H54 (cell line): ENCODE results near the gene SYNDIG1L.
"Not testable (repeated sequence)": the region's sequence is repeated elsewhere in the genome, so short reads cannot be mapped to it uniquely, and the experiment has no call there.

Source experiments
- DNase-seq: peaks from one replicate; pipeline ENCODE4 v3.0.0; 2011; ENCODE audit warnings: low spot score, mixed read lengths; ENCODE audit not compliant: insufficient read length
- FAIRE-seq: peaks from 3 replicates; lab custom pipeline; 2011; peaks lifted over from hg19 to GRCh38; lab: Jason Lieb, UNC
- POLR2A ChIP-seq: IDR thresholded peaks from 2 replicates; pipeline ENCODE4 v1.6.1; 2011; ENCODE audit warnings: low read depth, mild to moderate bottlenecking, low read length

The SYNDIG1L gene

DNA sequence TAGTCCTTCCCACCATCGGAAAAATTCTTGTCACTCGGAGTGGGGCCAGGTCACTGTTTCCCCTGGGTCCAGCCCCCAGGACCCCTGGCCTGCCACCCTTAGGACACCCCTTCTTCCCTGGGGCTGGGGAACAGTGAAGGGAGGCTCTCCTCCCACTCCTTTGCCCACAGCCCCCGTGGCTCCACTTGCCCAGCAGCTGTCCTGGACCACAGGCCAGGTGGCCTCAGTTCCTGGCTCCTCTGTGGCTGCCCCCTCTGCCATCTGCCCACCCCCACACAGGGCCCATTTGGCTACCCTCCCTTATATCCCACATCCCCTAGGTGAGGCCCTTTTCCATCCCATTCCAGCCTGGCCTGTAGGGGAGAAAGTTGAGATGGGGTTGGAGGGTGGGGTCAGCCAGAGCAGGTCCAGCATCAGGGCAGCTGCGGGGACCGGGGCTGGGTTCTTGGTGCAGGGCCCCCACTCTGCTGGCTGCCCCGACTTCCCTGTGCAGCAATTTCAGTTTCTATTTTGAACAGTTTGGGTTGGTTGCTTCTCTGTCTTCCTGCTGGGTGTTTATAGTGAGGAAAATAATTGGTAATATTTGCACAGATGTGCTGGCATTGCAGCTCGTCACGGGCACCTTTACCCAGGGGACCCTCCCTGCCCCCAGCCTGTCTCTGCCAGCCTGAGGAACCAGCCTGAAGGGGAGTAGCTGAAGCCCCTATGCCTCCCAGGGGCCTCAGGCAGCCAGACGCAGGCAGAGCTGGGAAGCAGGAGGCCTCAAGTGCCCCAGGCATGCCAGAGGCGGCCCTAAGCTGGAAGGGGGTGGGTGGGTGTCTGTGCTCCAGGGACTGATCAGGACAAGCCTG, 23.4 kb downstream of the SYNDIG1L start:
- TF ChIP-seq POLR2A: no peak
- no peak for FAIRE-seq
- DNase-seq: no peak

DNA sequence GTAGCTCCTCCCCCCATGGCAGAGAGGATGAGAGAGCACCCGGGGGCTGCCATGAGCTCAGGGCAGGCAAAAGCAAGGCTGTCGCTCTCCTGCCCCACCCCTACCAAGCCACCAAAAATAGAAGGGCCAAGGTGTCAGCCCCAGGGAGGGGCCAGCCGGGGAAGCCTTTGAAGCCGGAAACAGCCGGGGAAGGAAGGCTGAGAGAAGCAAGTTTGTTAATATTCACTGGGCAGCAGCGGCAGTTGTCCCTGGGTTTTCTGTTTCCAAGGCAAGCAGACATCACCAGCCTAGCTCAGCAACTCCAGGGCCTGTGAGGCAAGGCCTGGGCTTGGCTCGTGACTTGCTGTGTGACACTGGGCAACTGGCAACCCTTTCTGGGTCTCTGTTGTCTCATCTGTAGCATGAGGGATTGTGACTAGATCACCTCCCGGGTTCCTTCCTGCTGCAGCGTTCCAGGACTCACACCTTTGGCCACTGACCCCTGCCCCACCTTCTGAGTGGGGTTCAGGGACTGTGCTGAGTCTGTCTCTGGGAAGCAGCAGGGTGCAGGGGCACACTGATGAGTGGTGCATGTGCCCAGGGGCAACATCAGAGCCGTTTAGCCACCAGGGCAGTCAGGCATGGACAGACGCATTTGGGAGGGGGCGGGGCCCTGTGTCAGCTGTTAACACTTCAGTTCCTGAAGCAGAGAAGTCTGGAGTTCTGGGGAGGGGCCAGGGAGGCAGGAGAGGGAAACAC, 24.3 kb downstream of the SYNDIG1L start:
- FAIRE-seq: no peak
- TF ChIP-seq POLR2A: no peak
- DNase-seq: no peak

DNA sequence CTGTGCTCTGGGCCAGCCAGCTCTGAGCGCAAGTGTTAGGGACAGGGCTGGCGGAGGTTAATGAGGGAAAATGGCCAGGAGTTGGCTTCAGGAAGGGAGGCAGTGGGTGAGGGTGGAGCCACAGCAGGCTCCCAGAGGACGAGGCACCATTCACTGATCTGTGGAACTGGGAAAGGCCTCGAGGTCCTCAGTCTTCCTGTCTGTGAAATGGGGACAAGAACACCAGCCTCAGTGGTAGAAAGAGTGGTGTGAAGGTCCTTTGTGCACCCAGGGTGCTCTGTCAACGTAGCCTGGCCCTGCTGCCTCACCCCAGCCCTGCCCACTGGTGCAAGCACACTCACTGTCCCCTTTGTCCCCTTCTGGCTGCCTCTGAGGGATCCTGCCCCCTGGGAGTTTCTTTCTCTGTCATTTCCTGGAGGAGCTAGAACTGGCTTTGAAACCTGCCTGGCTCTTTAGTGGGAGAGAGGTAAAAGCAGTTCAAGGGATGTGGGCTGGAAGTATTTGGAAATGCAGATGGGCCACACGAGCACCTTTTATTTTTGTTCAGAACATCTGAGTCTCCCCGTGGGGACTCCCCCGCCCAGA, 25.0 kb downstream of the SYNDIG1L start:
- no peak for FAIRE-seq
- TF ChIP-seq POLR2A: no peak
- no peak for DNase-seq

DNA sequence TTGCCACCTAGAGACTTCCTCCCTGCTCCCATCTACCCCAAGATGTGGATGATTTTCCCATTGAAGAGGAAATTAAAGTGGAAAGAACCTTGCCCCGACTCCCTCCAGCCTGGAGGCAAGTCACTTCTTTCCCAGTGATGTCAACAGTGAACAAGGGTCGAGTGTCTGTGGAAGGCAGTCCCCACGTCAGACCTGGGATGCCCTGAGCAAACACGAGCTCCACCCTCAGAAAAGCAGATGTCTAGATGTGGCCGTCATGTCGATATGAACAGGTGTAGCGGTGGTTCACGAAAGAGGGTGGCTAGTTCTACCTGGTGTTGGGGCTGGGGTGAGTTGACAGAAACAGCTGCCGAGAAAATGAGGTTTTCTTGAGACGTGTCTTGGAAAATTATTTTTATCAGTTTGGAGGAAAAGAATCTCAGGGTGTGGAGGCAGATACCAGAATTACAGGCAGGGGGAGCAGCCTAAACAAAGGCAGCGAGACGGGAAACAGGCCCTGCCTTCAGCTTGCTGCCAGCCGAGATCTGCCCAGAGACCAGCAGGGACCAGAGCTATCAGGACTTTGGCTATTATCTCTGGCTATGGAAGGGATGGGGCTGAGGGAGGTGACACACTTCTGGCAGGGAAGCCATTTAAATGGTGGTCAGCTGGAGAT, 25.9 kb downstream of the SYNDIG1L start:
- DNase-seq: no peak
- FAIRE-seq: no peak
- TF ChIP-seq POLR2A: no peak

DNA sequence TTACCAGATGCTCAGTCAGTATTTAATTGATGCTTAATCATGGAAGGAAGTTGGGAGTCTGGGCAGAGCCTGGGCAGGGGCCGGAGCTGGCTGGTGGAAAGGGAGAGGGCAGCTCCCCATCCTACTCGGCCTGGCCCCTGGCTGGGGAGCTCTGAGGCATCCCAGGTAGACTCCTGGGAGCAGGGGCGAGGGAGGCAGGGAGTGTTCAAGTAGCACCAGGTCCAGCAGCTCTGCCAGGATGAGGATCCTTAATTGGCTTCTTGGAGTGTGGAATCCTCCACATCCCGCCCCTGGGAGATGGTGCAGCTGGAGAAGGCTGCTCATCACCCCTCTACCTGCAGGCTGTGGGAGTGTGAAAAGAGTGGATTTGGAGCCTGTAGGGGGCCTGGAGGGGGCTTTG, 30.9 kb downstream of the SYNDIG1L start:
- DNase-seq (no peak), FAIRE-seq (no peak)
- TF ChIP-seq POLR2A: no peak

DNA sequence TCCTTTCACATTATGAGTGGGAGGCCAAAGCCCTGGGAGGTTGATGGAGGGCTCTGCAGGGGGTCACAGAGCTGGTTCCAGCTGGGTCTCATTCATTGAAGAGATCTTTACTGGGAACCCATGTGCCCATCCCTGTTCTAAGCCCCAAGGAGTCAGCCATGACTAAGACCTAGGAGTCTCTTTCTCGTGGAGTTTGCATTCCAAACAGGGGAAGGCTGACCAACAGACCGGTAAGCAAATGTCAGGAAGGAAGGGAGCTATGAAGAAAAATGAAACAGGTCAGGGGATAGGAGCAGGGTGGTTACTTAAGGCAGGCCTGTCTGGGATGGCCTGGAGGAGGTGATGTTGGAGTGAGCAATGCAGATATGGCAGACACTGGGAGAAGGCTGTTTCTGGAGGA, 31.5 kb downstream of the SYNDIG1L start:
- DNase-seq (no peak), FAIRE-seq (no peak)
- TF ChIP-seq POLR2A: no peak

DNA sequence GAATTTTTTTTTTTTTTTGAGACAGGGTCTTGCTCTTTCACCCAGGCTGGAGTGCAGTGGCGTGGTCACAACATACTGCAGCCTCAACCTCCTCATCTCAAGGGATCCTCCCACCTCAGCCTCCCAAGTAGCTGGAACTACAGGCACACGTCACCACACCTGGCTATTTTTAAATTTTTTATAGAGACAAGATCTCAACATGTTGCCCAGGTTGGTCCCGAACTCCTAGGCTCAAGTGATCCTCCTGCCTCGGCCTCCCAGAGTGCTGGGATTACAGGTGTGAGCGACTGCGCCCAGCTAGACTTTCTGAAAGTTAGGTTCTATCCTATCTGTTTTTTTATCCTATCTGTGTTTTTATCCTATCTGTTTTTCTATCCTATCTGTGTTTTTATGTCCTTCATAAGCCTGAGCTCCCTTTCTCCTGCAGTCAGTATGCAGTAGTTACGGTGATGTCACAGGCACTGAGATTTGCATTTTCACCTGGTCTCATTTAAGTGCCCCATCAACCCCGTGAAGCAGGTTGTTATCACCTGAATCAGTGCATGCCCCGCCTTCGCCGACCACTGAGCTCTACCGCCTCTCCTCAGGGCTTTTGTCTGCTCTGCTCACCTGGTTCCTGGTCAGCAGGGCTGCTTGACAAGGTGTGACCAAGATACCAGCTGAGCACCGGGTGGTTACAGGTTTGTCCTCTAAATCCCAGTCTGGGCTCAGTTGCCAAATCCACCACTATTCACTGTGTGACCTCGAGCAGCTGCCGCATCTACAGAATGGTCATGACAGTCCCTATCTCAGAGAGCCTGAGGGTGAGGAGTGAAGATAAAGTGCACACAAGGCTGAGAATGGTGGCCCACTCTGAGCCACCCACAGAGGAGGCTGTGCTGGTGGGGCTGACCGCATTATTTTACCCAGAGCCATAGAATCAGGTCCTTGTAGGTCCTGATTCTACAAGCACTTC, 33.1 kb downstream of the SYNDIG1L start:
- no peak for DNase-seq
- TF ChIP-seq POLR2A: no peak
- no peak for FAIRE-seq

DNA sequence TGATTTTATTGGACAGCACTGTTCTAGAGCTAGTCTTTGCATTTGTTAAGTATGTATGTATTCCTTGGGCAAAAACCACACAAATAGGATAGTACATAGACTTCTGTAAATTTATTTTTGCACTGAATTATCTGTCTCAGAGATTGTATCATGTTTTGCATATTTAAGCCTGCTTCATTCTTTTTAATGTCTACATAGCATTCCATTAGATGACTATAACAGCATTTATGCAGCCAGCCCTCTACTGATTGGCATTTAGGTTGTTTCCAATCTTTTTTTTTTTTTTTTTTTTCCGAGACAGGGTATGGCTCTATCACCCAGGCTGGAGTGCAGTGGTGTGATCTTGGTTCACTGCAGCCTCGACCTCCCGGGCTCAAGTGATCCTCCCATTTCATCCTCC, 34.5 kb downstream of the SYNDIG1L start:
- no peak for FAIRE-seq
- TF ChIP-seq POLR2A: no peak

DNA sequence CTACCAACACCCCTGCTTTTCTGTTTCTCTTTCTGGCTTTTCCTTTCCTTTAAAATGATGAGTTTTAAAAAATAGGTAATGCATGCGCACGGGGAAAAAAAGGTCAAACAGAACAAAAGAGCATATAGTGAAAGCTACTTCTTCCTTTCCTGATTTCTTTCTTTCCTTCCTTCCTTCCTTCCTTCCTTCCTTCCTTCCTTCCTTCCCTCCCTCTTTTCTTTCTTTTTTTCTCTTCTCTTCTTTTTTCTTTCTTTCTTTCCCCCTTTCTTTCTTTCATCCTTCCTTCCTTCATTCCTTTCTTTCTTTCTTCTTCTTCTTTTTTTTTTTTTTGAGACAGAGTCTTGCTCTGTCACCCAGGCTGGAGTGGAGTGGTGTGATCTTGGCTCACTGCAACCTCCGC, 35.5 kb downstream of the SYNDIG1L start:
- not testable (repeated sequence) for DNase-seq, FAIRE-seq

More for the DNA sequence above, 34.5 kb downstream of the SYNDIG1L start:
- DNase-seq: no peak

DNA sequence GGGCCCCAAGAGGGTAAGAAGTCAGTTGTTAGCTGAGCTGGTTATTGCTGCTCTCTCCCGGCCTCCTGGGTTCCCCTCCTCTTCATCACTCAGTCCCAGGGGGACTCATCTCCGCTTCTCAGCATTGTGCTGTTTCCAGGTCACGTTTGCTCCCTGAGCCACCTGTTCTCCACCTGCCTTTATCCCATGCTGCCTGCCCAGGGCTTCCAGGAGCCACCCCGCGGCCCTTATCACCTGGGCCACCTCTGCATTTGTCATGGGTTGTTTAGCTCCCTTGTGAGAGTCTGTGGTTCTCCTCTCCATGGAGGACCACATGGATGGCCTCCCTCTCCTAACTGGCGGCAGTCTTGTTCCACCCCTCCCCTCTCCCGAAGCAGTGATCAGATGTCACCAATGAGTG, 36.0 kb downstream of the SYNDIG1L start:
- no peak for DNase-seq
- no peak for FAIRE-seq
- TF ChIP-seq POLR2A: no peak

DNA sequence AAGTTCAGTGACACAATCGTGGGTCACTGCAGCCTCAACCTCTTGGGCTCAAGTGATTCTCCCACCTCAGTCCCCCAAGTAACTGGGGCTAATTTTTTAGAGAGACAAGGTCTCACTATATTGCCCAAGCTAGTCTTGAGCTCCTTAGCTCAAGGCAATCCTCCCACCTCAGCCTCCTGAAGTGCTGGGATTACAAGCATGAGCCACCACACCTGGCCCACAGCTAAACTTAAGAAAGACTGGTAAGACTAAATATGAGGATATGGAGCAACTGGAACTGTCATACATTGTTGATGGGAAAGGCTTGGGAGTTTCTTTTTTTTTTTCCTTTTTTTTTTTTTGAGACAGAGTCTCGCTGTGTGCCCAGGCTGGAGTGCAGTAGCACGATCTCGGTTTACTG, 43.8 kb downstream of the SYNDIG1L start:
- DNase-seq (no peak), FAIRE-seq (no peak)
- no peak for TF ChIP-seq POLR2A

DNA sequence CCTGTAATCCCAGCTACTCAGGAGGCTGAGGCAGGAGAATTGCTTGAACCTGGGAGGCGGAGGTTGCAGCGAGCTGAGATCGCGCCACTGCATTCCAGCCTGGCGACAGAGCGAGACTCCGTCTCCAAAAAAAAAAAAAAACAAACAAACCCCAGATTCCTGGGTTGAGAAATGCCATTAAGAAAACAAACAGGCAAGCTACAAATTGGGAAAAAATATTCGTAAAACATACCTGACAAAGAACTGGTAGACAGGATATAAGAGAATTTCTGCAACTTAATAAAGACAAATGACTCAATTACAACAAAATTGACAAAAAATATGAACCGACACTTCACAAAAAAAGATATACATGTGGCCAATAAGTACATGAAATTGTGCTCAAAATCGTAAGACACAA, 44.4 kb downstream of the SYNDIG1L start:
- FAIRE-seq, DNase-seq: not testable (repeated sequence)

DNA sequence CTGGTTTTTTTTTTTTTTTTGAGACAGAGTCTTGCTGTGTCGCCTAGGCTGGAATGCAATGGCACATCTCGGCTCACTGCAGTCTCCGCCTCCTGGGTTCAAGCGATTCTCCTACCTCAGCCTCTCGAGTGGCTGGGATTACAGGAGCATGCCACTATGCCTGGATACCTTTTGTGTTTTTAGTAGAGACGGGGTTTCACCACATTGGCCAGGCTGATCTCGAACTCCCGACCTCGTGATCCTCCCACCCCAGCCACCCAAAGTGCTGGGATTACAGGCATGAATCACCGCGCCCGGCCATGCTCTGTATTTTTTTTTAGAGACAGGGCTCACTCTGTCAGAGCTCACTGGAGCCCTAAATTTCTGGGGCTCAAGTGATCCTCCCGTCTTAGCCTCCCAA, 45.2 kb downstream of the SYNDIG1L start:
- no peak for TF ChIP-seq POLR2A
- FAIRE-seq (no peak), DNase-seq (no peak)
